H9 (cell line): Measurements from ENCODE around the gene POU2F1. TPM values are rescaled to one million over a fixed set of nuclear protein-coding genes. Genes with fewer than 3 reads are reported as not detected.
"Not testable (repeated sequence)": the region's sequence is repeated elsewhere in the genome, so short reads cannot be mapped to it uniquely, and the experiment has no call there.

ENCODE experiments used
- DNase-seq: peaks from one replicate; pipeline ENCODE4 v3.0.0-alpha.2; 2017
- H2AFZ ChIP-seq: one replicate; pipeline ENCODE4 v1.6.1; 2013; ENCODE audit warnings: mild to moderate bottlenecking, low read length, control low read depth, moderate library complexity
- H2AK5ac ChIP-seq: 2 replicates; pipeline ENCODE4 v1.6.1; 2013; ENCODE audit warnings: low read length, control low read depth, mixed read lengths; ENCODE audit not compliant: insufficient read length
- H2BK120ac ChIP-seq: one replicate; pipeline ENCODE4 v1.6.1; 2013; ENCODE audit warnings: low read depth, mild to moderate bottlenecking, low read length, control low read depth, inconsistent platforms; ENCODE audit not compliant: poor library complexity, severe bottlenecking
- H2BK12ac ChIP-seq: 2 replicates; pipeline ENCODE4 v1.6.1; 2013; ENCODE audit warnings: low read length, control low read depth, mixed read lengths, low read depth; ENCODE audit not compliant: insufficient read length
- H2BK15ac ChIP-seq: 2 replicates; pipeline ENCODE4 v1.6.1; 2013; ENCODE audit warnings: low read depth, low read length, control low read depth
- H2BK20ac ChIP-seq: one replicate; pipeline ENCODE4 v1.6.1; 2013; ENCODE audit warnings: low read depth, mild to moderate bottlenecking, low read length, control low read depth, inconsistent platforms; ENCODE audit not compliant: poor library complexity, severe bottlenecking
- H2BK5ac ChIP-seq: 2 replicates; pipeline ENCODE4 v1.6.1; 2013; ENCODE audit warnings: low read length, control low read depth, mixed read lengths; ENCODE audit not compliant: insufficient read length
- H3K14ac ChIP-seq: 2 replicates; pipeline ENCODE4 v1.6.1; 2013; ENCODE audit warnings: low read length, control low read depth; ENCODE audit not compliant: insufficient read depth
- H3K18ac ChIP-seq: 2 replicates; pipeline ENCODE4 v1.6.1; 2013; ENCODE audit warnings: low read depth, mild to moderate bottlenecking, mixed read lengths, low read length, control low read depth; ENCODE audit not compliant: insufficient read length
- H3K23ac ChIP-seq: 2 replicates; pipeline ENCODE4 v1.6.1; 2013; ENCODE audit warnings: low read length, control low read depth, mixed read lengths, low read depth; ENCODE audit not compliant: insufficient read length
- H3K23me2 ChIP-seq: 2 replicates; pipeline ENCODE4 v1.6.1; 2013; ENCODE audit warnings: low read depth, mild to moderate bottlenecking, mixed read lengths, low read length, control low read depth; ENCODE audit not compliant: insufficient read length, poor library complexity, severe bottlenecking
- H3K27ac ChIP-seq: 2 replicates; pipeline ENCODE4 v1.5.1; 2013; ENCODE audit warnings: low read length, control low read depth, mixed read lengths, low read depth; ENCODE audit not compliant: insufficient read length
- H3K27me3 ChIP-seq: 2 replicates; pipeline ENCODE4 v1.6.1; 2013; ENCODE audit warnings: low read length, control low read depth, inconsistent platforms; ENCODE audit not compliant: insufficient read depth
- H3K4ac ChIP-seq: 2 replicates; pipeline ENCODE4 v1.6.1; 2013; ENCODE audit warnings: low read depth, mild to moderate bottlenecking, control low read depth, inconsistent platforms, low read length, moderate library complexity
- H3K4me1 ChIP-seq: 2 replicates; pipeline ENCODE4 v1.6.1; 2013; ENCODE audit warnings: low read length, control low read depth, inconsistent platforms; ENCODE audit not compliant: insufficient read depth
- H3K4me2 ChIP-seq: 2 replicates; pipeline ENCODE4 v1.6.1; 2013; ENCODE audit warnings: low read length, control low read depth, mixed read lengths; ENCODE audit not compliant: insufficient read length, insufficient read depth
- H3K56ac ChIP-seq: 2 replicates; pipeline ENCODE4 v1.6.1; 2013; ENCODE audit warnings: low read depth, mild to moderate bottlenecking, mixed read lengths, low read length, control low read depth; ENCODE audit not compliant: insufficient read length
- H3K79me1 ChIP-seq: 2 replicates; pipeline ENCODE4 v1.6.1; 2013; ENCODE audit warnings: low read depth, mild to moderate bottlenecking, moderate library complexity, low read length, control low read depth, inconsistent platforms; ENCODE audit not compliant: insufficient read depth, poor library complexity, severe bottlenecking
- H3K79me2 ChIP-seq: 2 replicates; pipeline ENCODE4 v1.6.1; 2013; ENCODE audit warnings: low read length, control low read depth, inconsistent platforms; ENCODE audit not compliant: insufficient read depth
- H3K9ac ChIP-seq: 2 replicates; pipeline ENCODE4 v1.6.1; 2013; ENCODE audit warnings: low read length, control low read depth, mixed read lengths; ENCODE audit not compliant: insufficient read length; ENCODE audit errors: extremely low read depth
- H3K9me3 ChIP-seq: one replicate; pipeline ENCODE4 v1.6.1; 2013; ENCODE audit warnings: low read depth, low read length, inconsistent platforms; ENCODE audit not compliant: control insufficient read depth
- H3T11ph ChIP-seq: one replicate; pipeline ENCODE4 v1.6.1; 2013; ENCODE audit warnings: mild to moderate bottlenecking, low read length, control low read depth, inconsistent platforms
- H4K20me1 ChIP-seq: one replicate; pipeline ENCODE4 v1.6.1; 2013; ENCODE audit not compliant: control insufficient read depth, insufficient read length, insufficient read depth
- H4K5ac ChIP-seq: 2 replicates; pipeline ENCODE4 v1.6.1; 2013; ENCODE audit warnings: low read depth, mild to moderate bottlenecking, mixed read lengths, low read length, control low read depth; ENCODE audit not compliant: insufficient read length
- H4K8ac ChIP-seq: replicated peaks from 2 replicates; pipeline ENCODE4 v1.6.1; 2013; ENCODE audit warnings: low read length, control low read depth, mixed read lengths, low read depth; ENCODE audit not compliant: insufficient read length
- H4K91ac ChIP-seq: 2 replicates; pipeline ENCODE4 v1.6.1; 2013; ENCODE audit warnings: low read depth, mild to moderate bottlenecking, moderate library complexity, mixed read lengths, low read length, control low read depth; ENCODE audit not compliant: insufficient read length
- H3K27ac Mint-ChIP-seq, 3 experiments: 2 replicates in 2 of 3; 3 replicates in 1 of 3; pipeline ENCODE4 v1.8.0; 2020 to 2021; ENCODE audit warnings: mixed read lengths in 3 of 3, mild to moderate bottlenecking in 1 of 3, moderate library complexity in 1 of 3
- H3K27me3 Mint-ChIP-seq: 2 replicates; pipeline ENCODE4 v1.8.0; 2021; ENCODE audit warnings: low read depth, mild to moderate bottlenecking, moderate library complexity, mixed read lengths
- H3K36me3 Mint-ChIP-seq, 3 experiments: 2 replicates in 2 of 3; 3 replicates in 1 of 3; pipeline ENCODE4 v1.8.0; 2020 to 2021; ENCODE audit warnings: low read depth in 3 of 3, mixed read lengths in 3 of 3; ENCODE audit not compliant: insufficient read depth in 1 of 3
- H3K4me1 Mint-ChIP-seq, 2 experiments: 2 replicates each; pipeline ENCODE4 v1.8.0; 2020; ENCODE audit warnings: mixed read lengths in 2 of 2
- H3K4me3 Mint-ChIP-seq, 2 experiments: 2 replicates in 1 of 2; 3 replicates in 1 of 2; pipeline ENCODE4 v1.8.0; 2020 to 2021; ENCODE audit warnings: mild to moderate bottlenecking in 2 of 2, mixed read lengths in 2 of 2, moderate library complexity in 1 of 2
- H3K9me3 Mint-ChIP-seq, 2 experiments: 2 replicates in 1 of 2; 3 replicates in 1 of 2; pipeline ENCODE4 v1.8.0; 2020; ENCODE audit warnings: mild to moderate bottlenecking in 2 of 2, mixed read lengths in 2 of 2, moderate library complexity in 1 of 2
- CTCF ChIP-seq: fragments of 200-600 bp; sonication (generic); conservative IDR thresholded peaks from 3 replicates; pipeline ENCODE4 v1.8.0; 2021; ENCODE audit warnings: antibody characterized with exemption, mild to moderate bottlenecking
- WGBS: extraction: QIAGEN DNeasy Blood & Tissue Kit; methylation state at CpG from one replicate; pipeline ENCODE4 v1.1.7; 2013; ENCODE audit warnings: missing lambda C conversion rate, low lambda C conversion rate, mixed read lengths; ENCODE audit not compliant: insufficient read length; ENCODE audit errors: extremely low coverage; 5-methylcytosine and 5-hydroxymethylcytosine counted together
- total RNA-seq: library from RNA; stranded (reverse); gene quantifications from 2 replicates; pipeline ENCODE4 v1.2.1, GENCODE V29; 2021

The POU2F1 gene
- total RNA-seq, 1 experiment from 2014 or later = 62.5 TPM

- no peak overlapping the region for H3K27ac Mint-ChIP-seq
- no peak overlapping the region for H3K9ac ChIP-seq
- no peak overlapping the region for H2AK5ac ChIP-seq
- no peak for DNase-seq
- no peak overlapping the region for H3K23ac ChIP-seq
- TF ChIP-seq CTCF = no peak
- H4K5ac ChIP-seq = no peak overlapping the region
- no peak overlapping the region for H3K4me2 ChIP-seq
- no CpG with 5 or more reads among the region's 3 CpGs for WGBS
- no peak overlapping the region for H4K8ac ChIP-seq
- H3K79me2 ChIP-seq = peaks cover 2% of the 10 kb centered on the region; the same call in 1 of the 2 replicates
- H4K91ac ChIP-seq = no peak overlapping the region
- no peak overlapping the region for H3K4ac ChIP-seq
- no peak overlapping the region for H3K27ac ChIP-seq
- H2BK12ac ChIP-seq = no peak overlapping the region
- H3K14ac ChIP-seq = no peak overlapping the region
- H2AFZ ChIP-seq = no peak overlapping the region
- no peaks in the 10 kb centered on the region for H3K4me1 Mint-ChIP-seq
- no peak overlapping the region for H3T11ph ChIP-seq
- peaks cover 66 to 72% of the 10 kb centered on the region in 2 experiments for H3K9me3 Mint-ChIP-seq
- no peaks in the 10 kb centered on the region for H3K27me3 ChIP-seq
- H3K56ac ChIP-seq = no peak overlapping the region
- peaks cover 71 to 84% (median 81%) of the 10 kb centered on the region in 3 experiments for H3K36me3 Mint-ChIP-seq
- H4K20me1 ChIP-seq = no peaks in the 10 kb centered on the region
- H2BK15ac ChIP-seq = no peak overlapping the region
- H3K18ac ChIP-seq = no peak overlapping the region
- H3K23me2 ChIP-seq = no peaks in the 10 kb centered on the region
- no peak overlapping the region for H2BK5ac ChIP-seq
- H2BK20ac ChIP-seq = no peak overlapping the region
- peaks cover 25% of the 10 kb centered on the region for H3K9me3 ChIP-seq
- H3K4me3 Mint-ChIP-seq = no peak overlapping the region
- H3K79me1 ChIP-seq = peaks cover 10% of the 10 kb centered on the region
- no peaks in the 10 kb centered on the region for H3K4me1 ChIP-seq
- H3K27me3 Mint-ChIP-seq = no peaks in the 10 kb centered on the region; the same call in 1 of the 2 replicates
- no peak overlapping the region for H2BK120ac ChIP-seq
Observed at GRCh38 chr1:167317463-167317862, 96.8 kb downstream of the POU2F1 start.

GRCh38 chr1:167319206-167319605, 98.5 kb downstream of the POU2F1 start:
- H3K9me3 Mint-ChIP-seq = peaks cover 77 to 89% of the 10 kb centered on the region in 2 experiments
- H2AK5ac ChIP-seq, H3K18ac ChIP-seq, H3K23me2 ChIP-seq, H4K20me1 ChIP-seq, H3K9ac ChIP-seq, H2BK15ac ChIP-seq, H3K4me1 Mint-ChIP-seq, H3K79me1 ChIP-seq, H3T11ph ChIP-seq, H2BK12ac ChIP-seq, H3K27me3 Mint-ChIP-seq, H4K91ac ChIP-seq, H3K27ac ChIP-seq, H3K79me2 ChIP-seq, DNase-seq, H2BK20ac ChIP-seq, H3K56ac ChIP-seq, H3K14ac ChIP-seq, H2AFZ ChIP-seq, H3K23ac ChIP-seq, H3K27ac Mint-ChIP-seq, H4K8ac ChIP-seq, H3K4me1 ChIP-seq, H2BK5ac ChIP-seq, H3K4me2 ChIP-seq, H3K4ac ChIP-seq, H3K4me3 Mint-ChIP-seq, H2BK120ac ChIP-seq, H3K27me3 ChIP-seq, H4K5ac ChIP-seq: not testable (repeated sequence)
- H3K36me3 Mint-ChIP-seq = peaks cover 88 to 98% (median 97%) of the 10 kb centered on the region in 3 experiments
- peaks cover 39% of the 10 kb centered on the region for H3K9me3 ChIP-seq
- WGBS = no CpG with 5 or more reads among the region's 2 CpGs
